Measurements from ENCODE around the gene ACAA1. TPM values are rescaled to one million over a fixed set of nuclear protein-coding genes. Genes with fewer than 3 reads are reported as not detected.

The ACAA1 gene
- total and polyA plus RNA-seq, 10 of the 15 experiments (the other 5 are each of a cell fraction or from before 2014, with no cell fraction given), result 5.7 to 85.4 (median 60.6) TPM

- no peak for TF ChIP-seq HDAC6 (IDR thresholded peaks at IDR 0.05; ENCODE audit: unreplicated experiment)
Observed at GRCh38 chr3:38094999-38095398, 41.9 kb downstream of the ACAA1 start (continued).

- ChIA-PET RAD21 (ENCODE audit: unreplicated experiment) (no interaction called here), SMC1A (ENCODE audit: uncharacterized antibody, unreplicated experiment) (no interaction called here), POLR2A (no interaction called here), CTCF (no interaction called here)
- DNase-seq (ENCODE audit: low read depth, low spot score) (no peak), FAIRE-seq (no peak), ATAC-seq (no peak)
- no peak overlapping the region for H3K4me2 ChIP-seq (ENCODE audit: control insufficient read depth, insufficient read depth)
- WGBS (ENCODE audit: insufficient coverage, insufficient replicate concordance, low lambda C conversion rate, missing lambda C conversion rate), result 35% methylated on average over 3 of the region's 3 CpGs
- no peak overlapping the region for H3K9ac ChIP-seq (ENCODE audit: control insufficient read depth, insufficient read depth, low read length)
- in situ Hi-C loops (cut with MboI), result no loop called here
- H4K20me1 ChIP-seq (ENCODE audit: control insufficient read depth, insufficient read depth), result no peaks in the 10 kb centered on the region
- H3K9me3 ChIP-seq (replicated peaks; ENCODE audit: control insufficient read depth, insufficient read depth, low read length), result no peaks in the 10 kb centered on the region
- TF ChIP-seq GATAD2B (conservative IDR thresholded peaks at IDR 0.05; ENCODE audit: low read depth) (no peak), PKNOX1 (IDR thresholded peaks at IDR 0.05) (no peak), TCF12 (IDR thresholded peaks at IDR 0.05; ENCODE audit: low read depth, low read length) (no peak), RELB (IDR thresholded peaks at IDR 0.05; ENCODE audit: low read depth) (no peak), ZSCAN29 (IDR thresholded peaks at IDR 0.05) (no peak), EZH2 (IDR thresholded peaks at IDR 0.05; ENCODE audit: borderline replicate concordance, control insufficient read depth, low read depth, low read length) (no peak), CBX3 (IDR thresholded peaks at IDR 0.05; ENCODE audit: borderline replicate concordance, low read depth) (no peak)
- no peak overlapping the region for H2AFZ ChIP-seq (ENCODE audit: control insufficient read depth, low read depth, low read length)
- no TSS peak for BruUV-seq (replicated peaks)
- H3K27me3 ChIP-seq (replicated peaks in 1 of 2; ENCODE audit: control insufficient read depth in 2 of 2, insufficient read depth in 2 of 2, low read length in 1 of 2), result peaks cover 0 to 4% of the 10 kb centered on the region in 2 experiments; a peak in 2 of 4 replicates
- no peak overlapping the region for H3K4me3 ChIP-seq
- no peaks in the 10 kb centered on the region for H3K36me3 ChIP-seq (ENCODE audit: control insufficient read depth in 2 of 2, insufficient read depth in 2 of 2, low read length in 1 of 2)
- no peak overlapping the region for H3K27ac ChIP-seq (ENCODE audit: control insufficient read depth, insufficient read depth)
- intact Hi-C loops (cut with micrococcal nuclease; ENCODE audit: unreplicated experiment), result no loop called here
- no peaks in the 10 kb centered on the region for H3K79me2 ChIP-seq (ENCODE audit: control insufficient read depth, insufficient read depth, low read length)
- H3K4me1 ChIP-seq (ENCODE audit: control insufficient read depth, insufficient read depth, low read length), result peaks cover 6% of the 10 kb centered on the region; the same call in 1 of the 2 replicates
Observed at GRCh38 chr3:38090453-38090852, 46.5 kb downstream of the ACAA1 start.

Measured in GM12878 (cell line).